Stimulated activated CD8-positive, alpha-beta memory T cell treated with anti-CD3 and anti-CD28 coated beads, Interleukin-7, amount 100 ng/mL, for 48 hours (primary cell): ENCODE results near the gene CDC42BPB.
"Not testable (repeated sequence)": the region's sequence is repeated elsewhere in the genome, so short reads cannot be mapped to it uniquely, and the experiment has no call there.

Source experiments
- DNase-seq, 2 donors: peaks; one replicate each; pipeline ENCODE4 v3.0.0-alpha.2; 2020; ENCODE audit warnings: low read depth in 1 of 2; ENCODE audit errors: extremely low read depth in 1 of 2

CDC42BPB gene

GRCh38 chr14:102931580-102932285 lies 125.6 kb downstream of the CDC42BPB start:
- no peak for DNase-seq

GRCh38 chr14:102930753-102931579 lies 126.4 kb downstream of the CDC42BPB start:
- DNase-seq, result no peak

DNA sequence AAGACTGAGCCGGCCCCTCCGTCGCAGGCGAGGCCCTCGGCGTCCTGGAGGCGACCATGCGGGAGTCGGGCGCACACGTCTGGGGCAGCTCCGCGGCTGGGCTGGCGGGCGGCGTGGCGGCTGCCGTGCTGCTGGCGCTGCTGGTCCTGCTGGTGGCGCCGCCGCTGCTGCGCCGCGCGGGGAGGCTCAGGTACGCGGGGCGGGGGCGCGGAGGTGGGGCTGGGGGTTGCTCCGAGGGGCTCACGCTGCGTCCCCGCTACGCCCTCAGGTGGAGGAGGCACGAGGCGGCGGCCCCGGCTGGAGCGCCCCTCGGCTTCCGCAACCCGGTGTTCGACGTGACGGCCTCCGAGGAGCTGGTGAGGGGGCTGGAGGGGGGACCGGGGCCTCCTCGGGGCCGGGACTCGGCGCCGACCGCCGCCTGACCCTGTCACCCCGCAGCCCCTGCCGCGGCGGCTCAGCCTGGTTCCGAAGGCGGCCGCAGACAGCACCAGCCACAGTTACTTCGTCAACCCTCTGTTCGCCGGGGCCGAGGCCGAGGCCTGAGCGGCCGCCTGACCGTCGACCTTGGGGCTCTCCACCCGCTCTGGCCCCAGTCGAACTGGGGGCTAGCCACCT lies 127.1 kb downstream of the CDC42BPB start:
- no peak for DNase-seq

GRCh38 chr14:102929241-102930137 lies 127.9 kb downstream of the CDC42BPB start:
- DNase-seq, result no peak

- peak; percentile 47 to 57 for DNase-seq
Observed at GRCh38 chr14:102928412-102929240, 128.7 kb downstream of the CDC42BPB start.

GRCh38 chr14:102927878-102928411 lies 129.4 kb downstream of the CDC42BPB start:
- no peak for DNase-seq

DNA sequence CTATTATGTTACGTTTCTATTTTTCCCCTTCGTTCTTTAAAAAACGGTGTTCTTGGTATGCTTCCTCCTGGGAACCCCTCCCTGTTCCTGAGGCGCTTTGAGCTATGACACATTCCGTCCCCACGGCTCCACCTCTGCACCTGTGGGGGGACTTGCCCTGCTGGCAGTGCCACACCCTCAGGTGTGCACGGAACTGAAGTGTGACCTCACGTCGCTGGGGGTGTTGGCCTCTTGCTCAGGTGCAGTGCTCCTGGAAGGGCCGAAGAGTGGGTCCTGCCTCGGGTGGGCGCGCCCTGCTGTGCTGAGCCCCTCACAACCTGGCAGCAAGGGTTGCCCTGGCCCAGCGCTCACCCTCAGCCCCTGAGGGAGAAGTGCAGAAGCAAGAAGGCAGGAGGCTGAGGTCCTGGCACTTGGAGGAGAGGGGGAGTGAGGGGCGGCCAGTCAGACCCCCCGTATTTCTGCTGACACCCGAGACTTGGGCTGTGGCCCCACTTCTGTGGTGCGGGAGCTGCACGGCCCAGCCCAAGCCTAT lies 129.9 kb downstream of the CDC42BPB start:
- no peak for DNase-seq

DNA sequence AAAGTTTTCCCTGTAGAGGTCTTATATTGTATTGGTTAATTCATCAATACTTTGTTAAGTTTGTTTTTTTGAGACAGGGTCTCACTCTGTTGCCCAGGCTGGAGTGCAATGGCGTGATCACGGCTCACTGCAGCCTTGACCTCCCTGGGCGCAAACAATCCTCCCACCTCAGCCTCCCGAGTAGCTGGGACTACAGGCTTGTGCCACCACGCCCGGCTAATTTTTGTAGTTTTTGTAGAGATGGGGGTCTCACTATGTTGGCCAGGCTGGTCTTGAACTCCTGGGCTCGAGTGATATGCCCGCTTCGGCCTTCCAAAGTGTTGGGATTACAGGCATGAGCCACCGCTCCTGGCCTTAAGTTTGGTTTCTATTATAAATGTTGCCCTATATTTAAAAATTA lies 130.5 kb downstream of the CDC42BPB start:
- DNase-seq, result not testable (repeated sequence)

GRCh38 chr14:102926104-102926503 lies 131.2 kb downstream of the CDC42BPB start:
- DNase-seq, result no peak

- DNase-seq, result no peak
Observed at GRCh38 chr14:102925646-102926045, 131.7 kb downstream of the CDC42BPB start.

DNA sequence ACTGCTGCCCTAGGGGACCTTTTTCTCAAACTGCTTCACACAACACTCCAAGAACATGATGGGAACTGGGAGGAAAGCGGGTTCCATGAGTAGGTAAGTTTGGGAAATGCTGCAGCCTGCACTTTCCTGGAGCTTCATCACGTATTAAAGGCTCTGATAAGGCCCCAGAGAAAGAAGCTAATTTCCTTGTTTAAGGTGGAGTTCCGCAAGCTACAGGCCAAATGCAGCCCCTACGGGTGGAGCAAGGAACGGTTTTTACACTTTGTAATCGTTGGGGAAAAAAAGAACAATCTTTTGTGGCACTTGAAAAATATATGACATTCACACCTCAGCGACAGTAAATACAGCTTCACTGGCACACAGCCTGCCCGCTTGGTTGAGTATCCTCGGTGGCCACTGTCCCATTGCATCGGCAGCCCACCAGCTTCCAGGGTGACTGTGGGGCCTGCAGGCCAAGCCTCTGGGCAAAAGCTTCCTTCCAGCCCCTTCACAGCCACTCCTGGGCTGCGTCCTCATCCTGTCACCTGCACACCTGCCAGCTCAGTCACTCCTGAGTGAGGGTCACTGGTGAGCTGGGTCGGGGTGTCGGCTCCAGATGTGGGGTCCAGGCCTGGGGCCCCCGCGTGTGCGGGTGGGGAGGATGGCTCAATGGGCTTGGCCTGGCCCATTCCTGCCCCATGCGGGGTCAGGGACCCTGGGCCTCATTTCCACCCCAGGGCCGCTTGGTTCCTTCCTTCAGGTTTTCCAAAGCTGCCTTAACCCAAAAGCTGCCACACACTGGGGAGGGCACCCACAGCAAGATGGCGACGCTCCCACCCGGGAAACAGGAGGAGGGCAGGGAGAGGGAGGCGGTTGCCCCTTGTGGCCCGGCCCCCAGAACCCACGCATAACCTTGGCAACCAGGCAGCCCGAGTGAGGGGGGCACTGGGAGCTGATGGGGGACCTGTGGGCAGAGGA lies 132.4 kb downstream of the CDC42BPB start:
- no peak for DNase-seq

- no peak for DNase-seq
Observed at GRCh38 chr14:102923925-102924486, 133.3 kb downstream of the CDC42BPB start.

DNA sequence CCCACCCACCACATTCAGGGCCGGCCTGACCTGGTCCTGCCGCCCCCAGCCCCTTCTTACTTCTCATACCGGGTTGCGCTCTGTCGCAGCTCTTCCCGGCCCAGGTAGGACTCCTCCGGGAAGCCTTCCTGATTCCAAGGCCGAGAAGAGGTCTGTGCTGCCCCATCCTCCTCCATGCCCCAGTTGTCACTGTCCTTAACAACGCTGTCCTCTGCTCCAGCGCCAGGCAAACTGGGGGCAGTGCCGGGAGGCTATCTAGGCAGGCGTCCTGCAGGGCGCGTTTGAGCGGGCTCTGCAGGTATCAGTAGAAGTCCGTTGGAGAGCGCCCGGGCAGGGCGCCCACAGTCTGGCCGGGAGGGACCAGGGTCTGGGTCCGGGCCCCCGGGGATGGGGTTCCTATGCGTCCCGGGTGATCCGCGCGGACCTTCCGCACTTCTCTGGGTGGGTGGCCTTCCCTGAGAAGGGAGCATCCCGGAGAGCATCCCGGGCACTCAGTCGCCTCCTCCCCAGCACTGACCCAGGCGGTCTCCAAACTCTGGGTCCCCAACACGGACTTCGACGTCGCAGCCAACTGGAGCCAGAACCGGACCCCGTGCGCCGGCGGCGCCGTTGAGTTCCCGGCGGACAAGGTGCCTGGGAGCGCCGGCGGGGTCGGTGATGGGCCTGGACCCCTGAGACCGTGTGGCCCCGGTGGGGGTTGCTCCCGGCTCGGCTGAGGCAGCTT lies 134.0 kb downstream of the CDC42BPB start:
- no peak for DNase-seq

DNA sequence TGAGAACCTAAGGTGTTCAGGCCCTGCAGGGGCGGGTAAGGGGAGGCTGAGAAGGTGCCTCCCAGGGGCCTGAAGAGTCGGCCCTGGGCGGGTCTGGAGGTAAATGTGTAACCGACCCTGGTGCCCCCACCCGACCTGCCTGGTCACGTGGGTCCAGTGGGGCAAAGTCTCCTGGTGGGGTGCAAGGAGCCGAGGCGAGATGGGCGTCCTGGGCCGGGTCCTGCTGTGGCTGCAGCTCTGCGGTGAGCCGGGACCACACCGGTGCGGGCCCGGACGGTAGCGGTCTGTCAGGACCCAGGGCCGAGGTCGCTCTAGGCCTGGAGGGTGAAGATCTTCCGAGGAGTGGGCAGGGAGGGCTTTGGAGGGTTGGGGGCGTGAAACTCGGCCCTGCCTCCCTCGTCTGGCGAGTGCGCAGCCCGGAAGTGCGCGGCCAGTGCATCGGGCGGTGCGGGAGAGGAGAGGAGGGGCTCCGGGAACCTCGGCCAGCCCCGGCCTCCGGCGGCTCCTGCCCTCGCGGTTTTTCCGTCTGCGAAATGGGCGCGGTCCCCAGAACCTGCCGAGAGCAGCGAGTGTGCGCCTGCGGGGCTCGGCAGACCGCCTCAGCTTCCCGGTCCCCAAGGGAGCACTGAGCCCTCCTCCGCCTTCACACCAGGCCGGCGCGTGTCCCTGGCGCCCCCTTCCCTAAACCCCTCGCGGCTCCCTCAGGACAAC lies 134.7 kb downstream of the CDC42BPB start, which contains the start of gene AMN:
Gene AMN, plus strand, starts transcription at position 174 of the 711 bp plus-strand sequence. Its CDS starts 26 bp downstream, at position 200.
- no peak for DNase-seq

DNA sequence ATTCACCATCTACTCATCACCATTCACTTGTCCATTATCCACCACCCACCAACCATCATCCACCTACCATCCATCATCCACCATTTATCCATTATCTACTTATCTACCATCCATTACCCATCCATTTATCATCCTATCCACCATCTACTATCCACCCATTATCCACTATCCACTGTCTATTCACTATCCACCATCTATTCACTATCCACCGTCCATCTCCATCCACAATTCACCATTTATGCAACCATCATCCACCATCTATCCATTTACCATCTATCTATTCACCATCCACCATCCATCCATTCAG lies 136.4 kb downstream of the CDC42BPB start:
- DNase-seq, result no peak

- DNase-seq, result no peak
Observed at GRCh38 chr14:102920273-102920997, 136.9 kb downstream of the CDC42BPB start.
